ENCODE measurements around the gene RSAD2.
"Not testable (repeated sequence)": the region's sequence is repeated elsewhere in the genome, so short reads cannot be mapped to it uniquely, and the experiment has no call there.

The RSAD2 gene

DNA sequence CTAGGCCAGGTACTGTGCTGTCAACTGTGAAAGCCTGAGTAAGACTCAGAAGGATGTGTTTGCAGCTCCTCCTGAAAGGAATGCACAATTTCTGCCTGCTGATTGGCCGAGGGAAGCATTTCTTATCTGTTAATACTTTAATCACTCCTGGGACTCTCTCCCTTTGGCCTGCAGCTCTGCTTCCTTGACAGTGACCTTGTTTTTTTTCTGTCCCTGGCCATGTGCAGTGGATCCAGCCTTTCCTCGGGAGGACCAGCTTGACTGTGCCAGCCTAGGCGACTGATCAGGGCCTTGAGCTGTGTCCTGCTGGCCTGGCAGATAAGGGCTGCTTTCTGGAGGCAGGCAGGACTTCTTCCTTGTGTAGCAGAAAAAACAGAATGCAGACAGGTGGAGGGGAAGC is 49.6 kb downstream of the RSAD2 start:
- no peak for DNase-seq (ENCODE audit: low read depth)

DNA sequence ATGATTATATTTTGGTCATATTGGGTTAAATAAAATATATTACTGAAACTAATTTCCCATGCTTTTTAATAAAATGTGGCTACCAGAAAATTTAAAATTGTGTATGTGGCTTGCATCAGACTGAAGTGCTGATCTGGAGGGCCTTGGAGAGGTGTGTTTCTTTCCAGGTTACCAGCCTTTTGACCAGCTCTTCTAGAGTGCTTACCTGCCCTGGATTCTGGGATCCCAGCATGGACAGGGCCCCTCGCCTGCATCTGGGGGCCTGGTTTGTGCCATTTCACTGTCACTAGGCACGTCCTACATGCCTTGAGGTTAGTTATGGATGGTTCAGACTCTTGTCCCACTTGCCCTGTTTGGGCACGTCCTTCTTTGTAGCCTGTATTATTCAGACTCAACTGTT is 50.2 kb downstream of the RSAD2 start:
- no peak for DNase-seq (ENCODE audit: low read depth)

DNA sequence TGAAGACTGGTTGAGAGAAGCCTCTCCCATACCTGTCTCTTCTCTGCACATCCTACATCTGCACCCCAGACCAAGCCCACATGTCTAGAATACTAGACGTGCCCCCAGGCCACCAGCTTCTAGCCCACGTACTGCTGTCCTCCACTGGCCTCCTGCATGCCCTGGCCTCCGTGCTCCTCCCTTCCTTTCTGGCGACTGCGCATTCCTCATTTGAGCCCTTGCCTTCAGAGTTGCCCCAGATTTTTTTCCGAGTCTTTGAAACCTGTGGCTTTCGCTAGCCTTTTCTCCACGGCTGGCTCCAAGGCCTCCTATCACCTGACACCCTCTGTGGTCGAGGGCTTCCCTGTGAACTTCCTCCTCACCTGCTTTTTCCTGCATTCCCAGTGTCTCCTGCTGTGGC is 50.9 kb downstream of the RSAD2 start:
- DNase-seq (ENCODE audit: low read depth) = no peak

DNA sequence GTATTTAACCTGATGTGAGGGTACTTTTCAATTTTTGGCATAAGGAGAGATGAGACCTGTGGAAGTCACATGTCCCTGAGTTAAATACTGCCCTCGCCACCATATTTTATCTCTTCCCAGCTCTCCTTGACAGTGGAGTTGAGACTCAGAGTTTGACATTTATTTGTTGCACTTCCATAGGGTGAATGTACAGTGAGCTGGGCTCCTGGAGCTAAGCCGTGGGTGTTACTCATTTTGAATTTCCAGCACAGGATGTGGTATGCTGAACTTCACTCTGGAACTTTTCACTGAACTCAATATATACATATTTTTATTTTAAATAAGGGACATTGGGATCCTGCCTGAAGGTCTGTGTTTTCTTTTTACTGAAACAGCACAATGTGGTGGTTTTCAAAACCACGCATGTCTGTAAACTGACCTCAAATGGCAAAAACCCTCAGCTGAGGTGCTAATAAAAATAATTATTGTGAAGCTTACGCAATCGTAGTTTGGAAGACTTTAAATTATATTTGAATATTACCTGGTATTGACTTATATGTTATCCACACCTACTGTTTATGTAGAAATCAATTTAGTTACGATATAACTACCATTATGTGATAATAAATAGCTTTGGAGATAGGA is 51.7 kb downstream of the RSAD2 start:
- no peak for DNase-seq (ENCODE audit: low read depth)

DNA sequence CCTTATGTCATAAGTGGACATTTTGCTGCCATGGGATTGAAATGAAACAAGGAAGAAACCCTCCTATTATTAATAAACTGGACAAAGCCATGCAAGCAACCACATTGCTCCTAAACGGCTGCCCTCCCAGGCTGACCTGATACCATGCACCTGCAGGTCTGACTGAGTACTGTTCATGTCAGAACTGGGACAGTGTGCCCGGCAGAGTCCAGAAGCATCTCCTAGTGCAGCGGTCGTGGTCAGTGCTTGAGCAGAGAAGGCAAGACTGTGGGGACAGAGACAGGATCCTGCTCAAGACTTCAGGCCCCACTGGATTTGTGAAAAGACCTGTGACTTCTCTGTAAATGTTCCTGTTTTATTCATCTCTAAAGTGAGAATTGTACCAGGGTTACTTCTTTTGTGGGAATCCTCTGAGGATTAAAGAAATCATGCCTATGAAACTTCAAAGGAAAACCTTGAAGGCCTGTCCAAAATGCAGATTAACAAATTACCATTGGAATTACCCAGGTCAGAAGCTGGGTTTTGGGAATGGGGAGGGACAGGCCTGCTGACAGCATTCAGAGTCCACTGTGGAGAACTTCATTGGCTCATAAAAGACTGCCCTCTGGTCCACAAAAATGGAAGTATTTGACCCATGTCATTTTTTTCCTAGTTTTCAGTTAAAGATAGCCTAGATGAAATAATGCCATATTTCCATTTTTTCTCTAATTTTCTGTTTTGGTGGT is 53.5 kb downstream of the RSAD2 start:
- DNase-seq (ENCODE audit: low read depth) = no peak

DNA sequence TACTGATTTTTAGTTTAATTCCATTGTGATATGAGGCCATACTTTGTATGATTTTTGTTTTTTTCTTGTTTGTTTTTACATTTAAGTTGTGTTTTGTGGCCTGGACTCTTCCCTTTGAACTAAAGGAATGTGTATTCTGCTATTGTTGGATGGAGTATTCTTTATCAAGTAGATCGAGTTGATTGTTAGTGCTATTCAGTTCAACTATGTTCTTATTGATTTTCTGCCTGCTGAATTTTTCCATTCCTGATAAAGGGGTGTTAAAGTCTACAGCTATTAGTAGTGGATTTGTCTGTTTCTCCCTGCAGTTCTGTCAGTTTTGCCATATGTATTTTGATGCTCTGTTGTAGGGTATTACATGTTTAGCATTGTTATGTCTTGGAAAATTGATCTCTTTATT is 54.2 kb downstream of the RSAD2 start:
- DNase-seq (ENCODE audit: low read depth) = no peak

DNA sequence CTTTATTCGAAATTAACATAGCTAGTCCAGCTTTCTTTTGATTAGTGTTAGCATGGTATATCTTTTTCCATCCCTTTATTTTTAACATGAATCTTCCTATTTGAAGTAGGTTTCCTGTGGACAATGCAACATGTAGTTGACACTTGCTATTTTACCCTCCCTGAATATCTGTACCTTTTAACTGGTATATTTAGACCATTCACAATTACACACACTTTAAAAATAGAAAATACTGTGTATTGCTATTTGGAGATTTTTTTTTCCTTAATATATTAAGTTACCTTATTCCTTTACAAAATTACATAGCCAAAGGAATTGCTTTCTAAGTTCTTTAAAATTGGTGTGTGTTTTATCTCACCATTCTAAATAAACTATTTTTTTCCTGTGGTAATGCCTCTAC is 54.6 kb downstream of the RSAD2 start:
- DNase-seq (ENCODE audit: low read depth) = no peak

DNA sequence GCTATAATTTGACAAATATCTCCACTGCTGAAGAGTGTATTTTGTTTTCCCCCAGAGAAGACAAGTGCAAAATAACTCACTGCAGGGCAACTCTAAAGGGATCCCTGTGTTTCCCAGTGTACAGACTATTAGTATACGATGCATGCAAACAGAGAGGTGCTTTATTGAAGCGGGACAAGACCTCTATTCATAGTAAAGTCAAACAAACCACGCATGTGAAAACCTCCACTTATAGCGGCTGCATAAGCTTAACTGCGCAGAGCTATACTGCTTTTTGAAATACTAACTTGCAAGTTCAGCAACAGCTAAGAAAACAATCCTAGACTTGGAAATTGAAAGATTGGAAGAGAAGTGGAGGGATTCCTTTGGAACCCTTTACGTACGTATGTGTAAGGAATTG is 55.3 kb downstream of the RSAD2 start:
- DNase-seq (ENCODE audit: low read depth) = no peak

DNA sequence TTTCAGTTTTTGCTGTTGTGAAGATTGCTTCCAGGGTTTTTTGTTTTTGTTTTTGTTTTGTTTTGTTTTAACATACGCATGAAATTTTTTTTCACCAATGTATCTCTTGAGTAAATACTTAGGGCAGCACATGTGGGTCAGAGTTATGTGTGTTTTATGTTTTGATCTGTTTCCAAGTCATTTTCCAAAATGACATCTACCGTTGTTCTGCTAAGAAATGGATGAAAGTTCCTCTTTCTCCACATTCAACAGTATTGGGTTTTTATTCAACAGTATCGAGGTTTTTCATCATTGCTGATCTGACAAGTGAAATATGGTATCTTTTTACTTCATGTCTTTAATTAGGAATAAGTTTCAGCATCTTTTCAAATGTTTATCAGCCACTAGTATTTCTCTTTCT is 56.3 kb downstream of the RSAD2 start:
- DNase-seq (ENCODE audit: low read depth) = no peak

DNA sequence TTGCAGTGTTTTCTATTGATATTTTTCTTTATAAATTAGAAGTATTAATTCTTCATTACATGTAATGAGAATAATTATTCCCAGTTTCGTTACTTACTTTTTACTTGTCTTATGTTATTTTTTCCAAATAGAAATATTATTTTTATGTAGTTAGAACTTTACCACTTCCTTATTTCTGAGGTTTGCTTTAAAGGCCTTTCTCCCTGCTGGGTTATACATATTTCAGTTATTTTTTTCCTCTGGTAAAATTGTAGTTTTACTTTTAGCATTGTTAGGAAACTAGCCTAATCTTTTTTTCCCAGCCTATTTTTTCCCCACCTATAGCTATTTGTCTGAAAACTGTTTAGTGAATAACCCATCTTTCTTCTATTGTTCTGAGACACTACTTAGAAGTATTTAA is 56.8 kb downstream of the RSAD2 start:
- no peak for DNase-seq (ENCODE audit: low read depth)

DNA sequence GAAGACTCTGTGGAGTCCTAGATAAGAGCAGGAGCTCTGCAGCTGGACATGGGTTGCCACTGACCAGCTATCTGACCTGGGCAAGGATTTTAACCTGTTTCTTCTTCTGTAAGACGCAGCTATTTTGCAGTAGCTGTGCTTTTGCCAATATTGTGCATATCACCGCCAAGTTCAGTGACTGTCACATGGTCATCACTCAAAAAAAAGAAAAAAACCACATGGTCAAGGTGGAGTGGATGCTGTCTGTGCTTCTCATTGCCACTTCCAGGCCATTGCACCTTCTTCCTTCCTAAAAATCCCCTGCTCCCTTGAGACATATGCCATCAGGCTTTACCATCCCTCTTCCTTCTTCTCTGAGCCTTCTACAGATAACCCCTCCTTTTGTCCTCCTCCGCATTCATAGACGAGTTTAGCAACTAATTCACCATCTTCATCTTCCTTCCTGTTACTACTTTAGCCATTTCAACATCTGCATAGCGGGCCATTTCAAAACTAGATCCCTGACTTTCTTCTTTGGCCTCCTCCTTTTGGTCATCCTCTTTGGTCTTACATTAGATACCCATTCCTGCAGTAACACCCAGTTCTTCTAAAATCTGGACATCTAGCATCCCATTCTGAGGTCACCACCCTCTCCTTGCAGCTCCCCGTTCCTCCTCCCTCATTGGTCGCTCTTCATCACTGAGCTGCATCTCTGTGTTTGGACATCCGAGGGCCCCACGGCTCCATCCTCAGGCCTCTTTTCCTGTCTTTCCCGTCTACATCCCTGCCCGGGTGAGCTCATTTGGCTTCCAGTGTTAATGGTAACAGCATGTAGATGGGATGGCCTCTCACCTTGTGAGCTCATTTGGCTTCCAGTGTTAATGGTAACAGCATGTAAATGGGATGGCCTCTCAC is 57.4 kb downstream of the RSAD2 start:
- DNase-seq (ENCODE audit: low read depth) = no peak

DNA sequence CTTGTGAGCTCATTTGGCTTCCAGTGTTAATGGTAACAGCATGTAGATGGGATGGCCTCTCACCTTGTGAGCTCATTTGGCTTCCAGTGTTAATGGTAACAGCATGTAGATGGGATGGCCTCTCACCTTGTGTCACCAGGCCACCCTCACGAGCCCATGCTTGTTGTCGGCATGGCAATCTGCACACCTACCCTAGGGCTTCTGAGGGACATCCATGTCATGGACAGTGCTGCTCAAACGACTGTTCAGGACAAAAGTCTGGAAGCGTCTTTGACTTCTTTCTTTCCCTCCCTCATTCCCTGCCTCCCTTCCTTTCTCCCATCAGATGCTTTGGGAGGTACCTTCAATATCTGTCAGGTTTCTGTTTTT is 58.1 kb downstream of the RSAD2 start:
- not testable (repeated sequence) for DNase-seq (ENCODE audit: low read depth)

DNA sequence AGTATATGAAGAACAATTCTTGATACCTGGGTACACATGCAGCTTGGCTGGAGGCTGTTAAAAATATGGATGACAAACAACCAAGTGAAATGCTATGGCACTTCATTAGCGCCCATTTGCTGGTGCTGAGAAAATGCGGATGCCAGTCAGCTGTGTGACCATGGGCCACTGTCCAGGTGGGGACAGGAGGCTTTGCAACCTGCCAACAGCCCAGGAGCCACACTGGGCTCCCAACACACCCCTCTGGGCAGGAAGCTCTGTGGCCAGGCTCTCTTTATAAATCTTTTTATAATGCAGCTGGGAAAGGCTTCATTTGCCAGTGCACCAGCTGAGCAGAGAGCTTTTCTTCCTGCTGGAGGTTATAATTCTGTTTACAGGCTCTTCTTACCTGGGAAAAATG is 59.6 kb downstream of the RSAD2 start:
- no peak for DNase-seq (ENCODE audit: low read depth)

DNA sequence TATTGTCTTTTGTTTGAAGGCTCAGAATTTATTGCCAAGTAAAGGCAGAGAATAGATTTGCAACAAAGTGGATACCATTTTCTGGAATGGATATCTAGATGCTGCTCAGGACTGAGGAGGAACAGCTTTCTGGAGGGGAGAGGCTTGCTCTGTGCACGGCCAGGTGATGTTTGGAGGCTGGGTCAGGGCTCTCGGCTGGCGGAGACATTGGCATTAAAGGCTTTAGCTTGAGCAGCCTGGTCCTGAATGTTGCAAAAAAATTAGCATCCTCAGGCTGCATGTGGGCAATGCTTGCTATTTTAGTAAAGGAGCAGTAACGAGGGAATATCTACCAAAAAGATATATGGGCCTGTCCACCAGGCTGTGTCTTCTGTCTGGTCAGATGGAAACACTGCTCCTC is 60.0 kb downstream of the RSAD2 start:
- DNase-seq (ENCODE audit: low read depth) = no peak

DNA sequence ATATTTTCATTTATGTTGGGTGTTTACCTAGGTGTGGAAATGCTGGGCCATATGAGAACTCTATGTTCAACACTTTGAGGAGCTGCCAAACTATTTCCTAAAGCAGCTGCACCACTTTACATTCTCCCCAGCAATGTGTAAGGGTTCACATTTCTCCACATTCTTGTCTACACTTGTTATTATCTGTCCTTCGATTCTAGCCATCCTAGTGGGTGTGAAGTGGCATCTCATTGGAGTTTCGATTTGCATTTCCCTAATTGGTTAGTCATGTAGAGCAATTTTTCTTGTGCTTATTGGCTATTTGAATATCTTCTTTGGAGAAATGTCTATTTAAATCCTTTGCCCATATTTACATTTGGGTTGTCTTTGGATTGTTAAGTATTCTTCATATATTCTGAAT is 61.5 kb downstream of the RSAD2 start:
- no peak for DNase-seq (ENCODE audit: low read depth)

DNA sequence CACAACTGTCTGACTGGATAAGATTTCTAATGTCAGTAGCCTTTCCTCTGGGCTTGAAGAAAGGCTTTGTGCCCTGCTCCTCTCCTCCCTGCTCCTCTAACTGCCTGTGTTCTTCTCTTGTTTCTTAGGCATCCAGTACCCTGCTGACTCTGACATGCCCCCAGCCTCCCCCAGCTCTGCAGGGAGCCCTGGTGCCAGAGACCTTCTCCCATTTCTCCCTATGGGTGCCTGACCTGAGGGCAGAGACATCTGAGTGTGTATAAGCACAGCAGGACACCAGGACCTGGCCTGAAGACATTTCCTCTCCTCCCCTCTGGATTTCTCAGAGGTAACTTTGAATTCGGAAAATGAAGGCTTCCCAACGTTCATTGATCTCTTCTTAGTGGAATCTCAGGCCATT is 63.2 kb downstream of the RSAD2 start:
- no peak for DNase-seq (ENCODE audit: low read depth)

DNA sequence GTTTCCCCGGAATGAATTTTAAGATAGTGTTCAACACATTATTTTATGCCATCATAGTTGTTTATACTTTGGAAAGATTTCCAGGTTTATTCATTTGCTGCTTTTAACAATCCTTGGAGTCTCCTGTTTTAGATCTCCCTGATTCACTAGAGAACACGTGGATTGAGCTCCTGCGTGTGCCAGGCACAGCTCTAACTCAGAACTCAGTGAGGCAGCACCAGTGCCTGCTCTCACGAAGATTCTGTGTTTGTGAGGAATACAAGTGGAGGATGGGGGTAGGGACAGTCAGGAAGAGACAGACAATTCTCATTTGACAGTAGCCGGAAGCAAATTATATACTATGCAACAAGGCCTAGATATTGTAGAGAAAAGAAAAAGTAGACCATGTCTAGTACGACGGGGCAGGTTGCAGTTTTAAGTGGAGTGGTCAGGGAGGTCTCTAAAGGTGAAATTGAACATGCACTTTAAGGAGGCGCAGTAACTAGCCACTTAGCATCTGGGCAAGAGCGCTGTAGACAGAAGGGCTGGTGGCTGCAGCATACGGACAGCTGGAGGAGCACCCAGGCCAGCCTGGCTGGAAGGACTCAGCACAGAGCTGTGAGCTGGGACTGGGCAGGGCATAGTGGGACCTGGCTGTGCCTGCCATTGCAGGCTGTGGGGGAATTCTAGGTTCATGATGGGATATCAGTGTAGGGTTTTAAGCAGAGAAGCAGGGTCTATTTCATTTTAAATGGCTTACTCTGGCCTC is 63.9 kb downstream of the RSAD2 start:
- DNase-seq (ENCODE audit: low read depth) = no peak

DNA sequence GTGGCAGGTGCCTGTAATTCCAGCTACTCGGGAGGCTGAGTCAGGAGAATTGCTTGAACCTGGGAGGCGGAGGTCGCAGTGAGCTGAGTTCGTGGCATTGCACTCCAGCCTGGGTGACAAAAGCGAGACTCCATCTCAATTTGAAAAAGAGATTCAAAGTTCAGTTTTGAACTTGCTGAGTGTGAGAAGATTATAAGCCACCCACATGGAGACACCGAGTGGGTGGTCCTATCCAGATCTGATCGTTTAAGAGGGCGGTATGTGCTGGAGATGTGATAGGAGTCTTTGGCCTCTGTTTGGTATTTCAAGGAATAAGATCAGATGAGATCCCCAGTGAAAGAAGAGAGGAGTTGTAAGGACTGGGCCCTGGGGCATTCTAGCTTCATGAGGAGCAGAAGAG is 65.3 kb downstream of the RSAD2 start:
- no peak for DNase-seq (ENCODE audit: low read depth)

DNA sequence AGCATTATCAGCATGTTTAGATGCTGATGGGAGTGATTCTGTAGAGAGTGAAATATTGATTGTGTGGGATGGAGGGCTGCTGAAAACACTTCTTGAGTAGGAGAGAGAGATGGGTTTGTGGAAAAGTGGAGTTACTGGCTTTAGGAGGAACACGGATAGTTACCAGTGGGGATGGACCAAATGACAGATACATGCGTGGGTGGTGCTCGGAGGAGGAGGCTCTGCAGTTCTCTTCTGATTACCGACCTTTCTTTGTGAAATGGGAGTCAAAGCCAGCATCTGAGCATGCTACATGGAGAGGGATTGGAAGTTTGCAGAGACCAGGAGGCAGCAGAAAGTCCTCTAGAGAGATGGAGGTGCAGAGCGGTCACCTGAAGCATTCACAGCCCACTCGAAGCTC is 65.9 kb downstream of the RSAD2 start:
- DNase-seq (ENCODE audit: low read depth) = no peak

DNA sequence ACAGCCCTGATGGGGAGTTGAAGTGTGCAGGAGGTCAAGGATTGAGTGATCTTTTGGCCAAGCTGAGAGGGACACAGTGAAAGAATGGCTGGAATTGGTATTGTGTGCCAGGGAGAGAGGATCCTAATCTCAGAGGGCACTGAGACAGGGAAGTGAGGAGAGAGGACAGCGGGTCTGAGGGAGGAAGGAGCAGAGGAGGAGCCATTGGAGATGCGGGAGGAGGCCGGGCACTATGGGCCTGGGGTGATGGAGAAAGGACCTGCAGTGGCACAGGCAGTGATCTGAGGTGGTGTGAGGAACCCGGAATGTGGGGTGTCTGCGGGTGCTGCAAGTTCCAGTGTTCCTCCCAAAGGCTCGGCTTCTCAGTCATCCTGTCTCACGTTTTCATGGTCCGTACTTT is 66.4 kb downstream of the RSAD2 start:
- no peak for DNase-seq (ENCODE audit: low read depth)

DNA sequence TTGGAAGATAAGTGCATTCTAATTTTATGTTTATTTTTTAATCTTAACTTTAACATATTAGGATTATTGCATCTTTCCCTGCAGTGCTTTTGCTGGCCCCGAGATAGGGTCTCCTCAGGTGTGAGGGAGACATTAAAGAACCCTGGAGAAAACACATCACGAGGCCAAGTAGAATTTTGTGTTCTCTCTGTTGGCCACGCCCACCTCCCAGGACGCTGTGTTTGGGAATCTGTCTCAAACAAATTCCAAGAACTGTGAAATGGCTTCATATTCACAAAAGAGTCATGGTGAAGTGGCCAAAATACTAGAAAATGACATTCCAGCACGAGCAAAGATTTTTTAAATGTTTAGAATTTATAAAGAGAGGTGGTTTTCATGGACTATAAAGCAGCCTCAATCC is 67.0 kb downstream of the RSAD2 start:
- DNase-seq (ENCODE audit: low read depth) = no peak

DNA sequence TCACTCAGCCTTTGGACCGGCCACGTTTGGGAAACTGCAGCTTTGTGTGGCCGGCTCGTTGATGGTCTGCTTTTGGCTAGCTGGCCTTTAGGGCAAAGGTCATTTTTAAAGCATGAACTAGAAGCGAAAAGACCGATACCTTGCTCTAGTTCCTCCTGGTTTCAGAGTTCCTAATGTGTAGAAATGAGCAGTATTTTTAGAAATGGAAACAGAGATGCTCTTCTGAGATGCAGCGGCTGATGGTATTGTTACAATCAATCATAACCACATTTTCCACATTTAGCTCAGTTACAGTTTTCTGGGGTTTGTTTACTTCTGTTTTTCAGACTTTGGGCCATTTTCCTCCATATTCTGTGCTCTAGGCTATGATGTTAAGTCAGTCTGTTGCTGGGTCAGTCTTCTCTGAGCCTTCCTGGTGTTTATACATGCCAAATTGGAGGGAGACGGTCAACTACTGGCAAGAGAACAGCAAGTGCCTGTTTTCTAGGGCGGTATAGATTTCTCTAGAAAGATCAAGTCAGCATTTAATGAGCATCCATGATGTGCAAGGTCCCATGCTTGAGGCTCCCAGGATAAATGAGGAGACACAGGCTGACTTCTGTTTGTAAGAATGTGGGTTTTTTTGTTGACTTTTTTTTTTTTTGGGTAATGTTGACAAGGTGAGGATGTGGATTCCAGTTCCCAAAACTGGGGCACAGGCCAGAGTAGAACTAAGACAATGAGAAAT is 67.7 kb downstream of the RSAD2 start:
- no peak for DNase-seq (ENCODE audit: low read depth)

All from stimulated activated CD8-positive, alpha-beta memory T cell treated with anti-CD3 and anti-CD28 coated beads, Interleukin-15, amount 100 ng/mL, for 1 hour (primary cell).